Right atrium auricular region (tissue), 2 donors: Measurements from ENCODE around the gene PRPF8. TPM values are rescaled to one million over a fixed set of nuclear protein-coding genes. Genes with fewer than 3 reads are reported as not detected.

Experiments used
- DNase-seq: peaks from one replicate; pipeline ENCODE4 v3.0.0-alpha.2; 2019; ENCODE audit warnings: low spot score
- H3K27ac ChIP-seq, 2 donors: fragments of 200-600 bp; sonication (generic); 1 replicate in 1 of 2; 2 replicates in 1 of 2; pipeline ENCODE4 v1.5.1; 2016 to 2019
- H3K27me3 ChIP-seq, 2 donors: fragments of 200-600 bp; sonication (generic); one replicate each; pipeline versions ENCODE4 v1.5.1 to v1.6.0; 2017 to 2019
- H3K36me3 ChIP-seq: fragments of 200-600 bp; sonication (generic); one replicate; pipeline ENCODE4 v1.5.1; 2016
- H3K4me1 ChIP-seq, 2 donors: fragments of 200-600 bp; sonication (generic); one replicate each; pipeline versions ENCODE4 v1.5.1 to v1.6.0; 2017 to 2019
- H3K4me3 ChIP-seq, 2 donors: fragments of 200-600 bp; sonication (generic); 1 replicate in 1 of 2; 2 replicates in 1 of 2; pipeline ENCODE4 v1.5.1; 2017 to 2019; ENCODE audit warnings: mild to moderate bottlenecking in 1 of 2, moderate library complexity in 1 of 2
- H3K9me3 ChIP-seq, 2 donors: fragments of 200-600 bp; sonication (generic); one replicate each; pipeline ENCODE4 v1.5.1; 2019
- CTCF ChIP-seq, 2 donors: fragments of 200-600 bp; sonication (generic); IDR thresholded peaks; one replicate each; pipeline ENCODE4 v1.5.1; 2019; ENCODE audit warnings: antibody characterized with exemption in 2 of 2
- total RNA-seq, 2 donors: library from RNA; depleted of rRNA; stranded (reverse); fragments of >200 nt; gene quantifications; one replicate each; pipeline ENCODE4 v1.1.0, GENCODE V29; 2016

Gene PRPF8
- 100 to 1,000 TPM in 1 of 2 donors, 10 to 100 TPM in 1; 90.1 to 144 TPM for total RNA-seq

- TF ChIP-seq CTCF (IDR thresholded peaks at IDR 0.05), result peak in 1 of 2 donors; percentile 9
- Histone ChIP-seq H3K36me3 (peaks cover 40% of the 10 kb centered on the region), H3K4me3 (peak within 1 kb of the TSS; percentile 86), H3K4me1 (peaks cover 0 to 25% of the 10 kb centered on the region in 2 donors), H3K9me3 (no peaks in the 10 kb centered on the region), H3K27ac (peak within 1 kb of the TSS; percentile 93 to 94), H3K27me3 (no peaks in the 10 kb centered on the region)
- peak; percentile 99 for DNase-seq
These were observed at the start of gene PRPF8 for GRCh38 chr17:1684378-1685189. PRPF8 (minus strand) TSS chr17:1684867; CDS start chr17:1684571, 296 bp downstream.

GRCh38 chr17:1733759-1734158 is 49.1 kb upstream of the PRPF8 start:
- H3K27ac ChIP-seq, result no peak overlapping the region
- H3K9me3 ChIP-seq, result no peaks in the 10 kb centered on the region
- no peak for TF ChIP-seq CTCF (IDR thresholded peaks at IDR 0.05)
- peaks cover 36% of the 10 kb centered on the region for H3K36me3 ChIP-seq
- H3K27me3 ChIP-seq, result no peaks in the 10 kb centered on the region
- H3K4me3 ChIP-seq, result no peak overlapping the region
- H3K4me1 ChIP-seq, result peaks cover 0 to 44% of the 10 kb centered on the region in 2 donors
- DNase-seq, result no peak

GRCh38 chr17:1732833-1733321 is 48.2 kb upstream of the PRPF8 start:
- TF ChIP-seq CTCF (IDR thresholded peaks at IDR 0.05), result no peak
- Histone ChIP-seq H3K4me3 (no peak overlapping the region), H3K4me1 (peaks cover 0 to 48% of the 10 kb centered on the region in 2 donors), H3K27ac (no peak overlapping the region), H3K27me3 (no peaks in the 10 kb centered on the region), H3K9me3 (no peaks in the 10 kb centered on the region), H3K36me3 (peaks cover 35% of the 10 kb centered on the region)
- no peak for DNase-seq

- Histone ChIP-seq H3K36me3 (peaks cover 29% of the 10 kb centered on the region), H3K27me3 (no peaks in the 10 kb centered on the region), H3K4me1 (peaks cover 0 to 43% of the 10 kb centered on the region in 2 donors), H3K27ac (no peak overlapping the region), H3K9me3 (no peaks in the 10 kb centered on the region), H3K4me3 (no peak overlapping the region)
- DNase-seq, result no peak
- TF ChIP-seq CTCF (IDR thresholded peaks at IDR 0.05), result no peak
These were observed 47.7 kb upstream of the PRPF8 start for GRCh38 chr17:1732241-1732832.

GRCh38 chr17:1731194-1731506 is 46.5 kb upstream of the PRPF8 start:
- Histone ChIP-seq H3K9me3 (no peaks in the 10 kb centered on the region), H3K27ac (peak overlapping the region; percentile 85 to 90), H3K4me1 (peaks cover 0 to 40% of the 10 kb centered on the region in 2 donors), H3K4me3 (peak overlapping the region in 1 of 2 donors; percentile 26), H3K27me3 (no peaks in the 10 kb centered on the region), H3K36me3 (peaks cover 28% of the 10 kb centered on the region)
- no peak for TF ChIP-seq CTCF (IDR thresholded peaks at IDR 0.05)
- DNase-seq, result no peak
